ENCODE measurements around the gene BMPR1A. TPM values are rescaled to one million over a fixed set of nuclear protein-coding genes. Genes with fewer than 3 reads are reported as not detected.
"Not testable (repeated sequence)": the region's sequence is repeated elsewhere in the genome, so short reads cannot be mapped to it uniquely, and the experiment has no call there.

BMPR1A gene
- total and polyA plus RNA-seq, 2 donors from 2014 or later = 7.9 to 37.4 TPM

GRCh38 chr10:86950349-86950748 is 193.9 kb downstream of the BMPR1A start:
- intact Hi-C loops (cut with DNase I) = no loop called here
- no peak for DNase-seq

GRCh38 chr10:86951184-86951761 is 194.9 kb downstream of the BMPR1A start:
- Histone ChIP-seq H3K4me3 (ENCODE audit: low read length in 3 of 3) (no peak overlapping the region), H3K9me3 (ENCODE audit: control insufficient read depth in 2 of 3, insufficient read depth in 1 of 3, low read length in 3 of 3) (peaks cover 0 to 2% (median 0%) of the 10 kb centered on the region in 3 donors), H3K27ac (ENCODE audit: low read depth in 2 of 2, low read length in 2 of 2) (no peak overlapping the region), H3K36me3 (ENCODE audit: control insufficient read depth in 2 of 3, insufficient read depth in 3 of 3, low read length in 3 of 3) (no peaks in the 10 kb centered on the region), H3K9ac (ENCODE audit: low read length in 3 of 3) (no peak overlapping the region), H3K4me1 (ENCODE audit: control insufficient read depth in 2 of 3, insufficient read depth in 2 of 3, low read depth in 1 of 3, low read length in 3 of 3) (peaks cover 0 to 27% (median 10%) of the 10 kb centered on the region in 3 donors), H3K27me3 (ENCODE audit: control insufficient read depth, insufficient read depth, low read length) (no peaks in the 10 kb centered on the region)
- intact Hi-C loops (cut with DNase I) = no loop called here
- FAIRE-seq (no peak), DNase-seq (peak in 1 of 5 donors; percentile 22)
- no peak for TF ChIP-seq CTCF (IDR thresholded peaks at IDR 0.05; ENCODE audit: borderline replicate concordance, extremely low read depth, insufficient read depth)

More at GRCh38 chr10:86950349-86950748, 193.9 kb downstream of the BMPR1A start:
- H3K27ac ChIP-seq (ENCODE audit: low read depth in 2 of 2, low read length in 2 of 2) = no peak overlapping the region
- peaks cover 0 to 2% (median 0%) of the 10 kb centered on the region in 3 donors for H3K9me3 ChIP-seq (ENCODE audit: control insufficient read depth in 2 of 3, insufficient read depth in 1 of 3, low read length in 3 of 3)
- no peaks in the 10 kb centered on the region for H3K36me3 ChIP-seq (ENCODE audit: control insufficient read depth in 2 of 3, insufficient read depth in 3 of 3, low read length in 3 of 3)
- TF ChIP-seq CTCF (IDR thresholded peaks at IDR 0.05; ENCODE audit: borderline replicate concordance, extremely low read depth, insufficient read depth) = no peak
- no peak overlapping the region for H3K9ac ChIP-seq (ENCODE audit: low read length in 3 of 3)
- no peaks in the 10 kb centered on the region for H3K27me3 ChIP-seq (ENCODE audit: control insufficient read depth, insufficient read depth, low read length)
- no peak for FAIRE-seq
- no peak overlapping the region for H3K4me3 ChIP-seq (ENCODE audit: low read length in 3 of 3)
- H3K4me1 ChIP-seq (ENCODE audit: control insufficient read depth in 2 of 3, insufficient read depth in 2 of 3, low read depth in 1 of 3, low read length in 3 of 3) = peaks cover 0 to 30% (median 8%) of the 10 kb centered on the region in 3 donors

GRCh38 chr10:86952106-86952505 is 195.7 kb downstream of the BMPR1A start:
- no peak for TF ChIP-seq CTCF (IDR thresholded peaks at IDR 0.05; ENCODE audit: borderline replicate concordance, extremely low read depth, insufficient read depth)
- Histone ChIP-seq H3K27ac (ENCODE audit: low read depth in 2 of 2, low read length in 2 of 2) (no peak overlapping the region), H3K4me3 (ENCODE audit: low read length in 3 of 3) (no peak overlapping the region), H3K9me3 (ENCODE audit: control insufficient read depth in 2 of 3, insufficient read depth in 1 of 3, low read length in 3 of 3) (peaks cover 0 to 2% (median 0%) of the 10 kb centered on the region in 3 donors), H3K4me1 (ENCODE audit: control insufficient read depth in 2 of 3, insufficient read depth in 2 of 3, low read depth in 1 of 3, low read length in 3 of 3) (peaks cover 0 to 27% (median 10%) of the 10 kb centered on the region in 3 donors), H3K9ac (ENCODE audit: low read length in 3 of 3) (no peak overlapping the region), H3K27me3 (ENCODE audit: control insufficient read depth, insufficient read depth, low read length) (no peaks in the 10 kb centered on the region), H3K36me3 (ENCODE audit: control insufficient read depth in 2 of 3, insufficient read depth in 3 of 3, low read length in 3 of 3) (no peaks in the 10 kb centered on the region)
- FAIRE-seq (no peak), DNase-seq (peak in 2 of 5 donors; percentile 26 to 41)
- intact Hi-C loops (cut with DNase I) = no loop called here

GRCh38 chr10:86952697-86953096 is 196.3 kb downstream of the BMPR1A start:
- intact Hi-C loops (cut with DNase I); H3K27ac ChIP-seq (ENCODE audit: low read depth in 2 of 2, low read length in 2 of 2); H3K9ac ChIP-seq (ENCODE audit: low read length in 3 of 3); FAIRE-seq; DNase-seq; H3K9me3 ChIP-seq (ENCODE audit: control insufficient read depth in 2 of 3, insufficient read depth in 1 of 3, low read length in 3 of 3); H3K27me3 ChIP-seq (ENCODE audit: control insufficient read depth, insufficient read depth, low read length); H3K36me3 ChIP-seq (ENCODE audit: control insufficient read depth in 2 of 3, insufficient read depth in 3 of 3, low read length in 3 of 3); H3K4me3 ChIP-seq (ENCODE audit: low read length in 3 of 3): not testable (repeated sequence)
- peaks cover 0 to 29% (median 11%) of the 10 kb centered on the region in 3 donors for H3K4me1 ChIP-seq (ENCODE audit: control insufficient read depth in 2 of 3, insufficient read depth in 2 of 3, low read depth in 1 of 3, low read length in 3 of 3)
